ENCODE data around the gene LEKR1.

Gene LEKR1

GRCh38 chr3:156997351-156997750 is 171.2 kb downstream of the LEKR1 start:
- DNase-seq: no peak

- DNase-seq: no peak
Measured at GRCh38 chr3:157001221-157001957, 175.2 kb downstream of the LEKR1 start.

GRCh38 chr3:157021679-157022078 is 195.5 kb downstream of the LEKR1 start:
- no peak for DNase-seq

- no peak for DNase-seq
Measured at GRCh38 chr3:157023226-157023625, 197.1 kb downstream of the LEKR1 start.

GRCh38 chr3:157026091-157026490 is 199.9 kb downstream of the LEKR1 start:
- no peak for DNase-seq

GRCh38 chr3:157027861-157028745 is 201.9 kb downstream of the LEKR1 start:
- DNase-seq: no peak

GRCh38 chr3:157029365-157029790 is 203.2 kb downstream of the LEKR1 start:
- DNase-seq: no peak

- no peak for DNase-seq
Measured at GRCh38 chr3:157030712-157031111, 204.6 kb downstream of the LEKR1 start.

GRCh38 chr3:157033001-157033400 is 206.8 kb downstream of the LEKR1 start:
- DNase-seq: no peak

GRCh38 chr3:157040456-157040855 is 214.3 kb downstream of the LEKR1 start:
- no peak for DNase-seq

GRCh38 chr3:157042226-157042625 is 216.1 kb downstream of the LEKR1 start:
- no peak for DNase-seq

- DNase-seq: no peak
Measured at GRCh38 chr3:157043771-157044170, 217.6 kb downstream of the LEKR1 start.

GRCh38 chr3:157045238-157045850 is 219.2 kb downstream of the LEKR1 start:
- DNase-seq: no peak

- DNase-seq: no peak
Measured at GRCh38 chr3:157046520-157046919, 220.4 kb downstream of the LEKR1 start.

- no peak for DNase-seq
Measured at GRCh38 chr3:157051055-157051454, 224.9 kb downstream of the LEKR1 start.

- DNase-seq: no peak
Measured at GRCh38 chr3:157051591-157051990, 225.4 kb downstream of the LEKR1 start.

- no peak for DNase-seq
Measured at GRCh38 chr3:157056035-157056434, 229.9 kb downstream of the LEKR1 start.

GRCh38 chr3:157058392-157059071 is 232.4 kb downstream of the LEKR1 start:
- DNase-seq: no peak

GRCh38 chr3:157059181-157059580 is 233.0 kb downstream of the LEKR1 start:
- DNase-seq: no peak

GRCh38 chr3:157059661-157060060 is 233.5 kb downstream of the LEKR1 start:
- DNase-seq: no peak

- DNase-seq: no peak
Measured at GRCh38 chr3:157061265-157061664, 235.1 kb downstream of the LEKR1 start.

GRCh38 chr3:157063469-157063868 is 237.3 kb downstream of the LEKR1 start:
- no peak for DNase-seq

- no peak for DNase-seq
Measured at GRCh38 chr3:157063926-157064325, 237.8 kb downstream of the LEKR1 start.
